Endothelial cell of umbilical vein (primary cell): ENCODE measurements around the gene CUX1. TPM values are rescaled to one million over a fixed set of nuclear protein-coding genes. Genes with fewer than 3 reads are reported as not detected.

Experiments
- BruUV-seq: library from RNA; stranded (reverse); fragments of 400-500 nt; replicated peaks from 2 replicates; lab custom pipeline; 2021; lab: Mats Ljungman, UMichigan
- CTCF ChIA-PET: fragments of 300-600, 350-600 bp; sonication (Branson Sonifier 250); formaldehyde crosslinking; loops from one replicate; lab custom pipeline; 2021; ENCODE audit warnings: antibody characterized with exemption, inconsistent platforms; lab: Charles Lee
- POLR2A ChIA-PET: fragments of 300-600, 350-600 bp; sonication (Branson Sonifier 250); formaldehyde crosslinking; loops from one replicate; lab custom pipeline; 2021; ENCODE audit warnings: antibody characterized with exemption, inconsistent platforms; lab: Charles Lee
- DNase-seq: peaks from one replicate; pipeline ENCODE4 v3.0.0-alpha.2; 2011; ENCODE audit warnings: low read depth, low spot score
- FAIRE-seq: peaks from 2 replicates; lab custom pipeline; 2011; peaks lifted over from hg19 to GRCh38; lab: Jason Lieb, UNC
- H2AFZ ChIP-seq: 2 replicates; pipeline ENCODE4 v1.6.0; 2012; ENCODE audit warnings: low read depth, low read length, control low read depth, inconsistent platforms
- H3K27ac ChIP-seq: 2 replicates; pipeline ENCODE4 v1.5.1; 2011; ENCODE audit warnings: low read depth, mild to moderate bottlenecking, control low read depth, low read length, moderate library complexity; ENCODE audit not compliant: insufficient read depth
- H3K27me3 ChIP-seq, 2 experiments: 2 replicates each; pipeline versions ENCODE4 v1.6.0 to v1.6.1; 2011; ENCODE audit warnings: low read length in 2 of 2, mixed read lengths in 1 of 2; ENCODE audit not compliant: control insufficient read depth in 2 of 2, insufficient read depth in 2 of 2
- H3K36me3 ChIP-seq, 2 experiments: 2 replicates in 1 of 2; 3 replicates in 1 of 2; pipeline ENCODE4 v1.5.1; 2011; ENCODE audit warnings: low read length in 2 of 2, mild to moderate bottlenecking in 1 of 2, moderate library complexity in 1 of 2; ENCODE audit not compliant: control insufficient read depth in 2 of 2, insufficient read depth in 2 of 2; ENCODE audit errors: extremely low read depth in 1 of 2
- H3K4me1 ChIP-seq: 3 replicates; pipeline ENCODE4 v1.5.1; 2011; ENCODE audit warnings: mild to moderate bottlenecking, low read length; ENCODE audit not compliant: control insufficient read depth, insufficient read depth; ENCODE audit errors: extremely low read depth
- H3K4me2 ChIP-seq: 2 replicates; pipeline ENCODE4 v1.6.1; 2011; ENCODE audit warnings: low read length, control low read depth, mixed read lengths; ENCODE audit not compliant: insufficient read depth
- H3K4me3 ChIP-seq, 3 experiments: fragments of 200-600 bp in 1 of 3; sonication (generic), shearing (Covaris generic) in 1 of 3; replicated peaks in 1 of 3; 2 replicates each; pipeline ENCODE4 v1.5.1; 2011 to 2016; ENCODE audit warnings: control low read depth in 3 of 3, low read length in 3 of 3, mild to moderate bottlenecking in 2 of 3, inconsistent platforms in 1 of 3, low read depth in 1 of 3, moderate library complexity in 1 of 3; ENCODE audit not compliant: insufficient read depth in 1 of 3
- H3K79me2 ChIP-seq: 2 replicates; pipeline ENCODE4 v1.6.0; 2012; ENCODE audit warnings: low read length, inconsistent platforms; ENCODE audit not compliant: control insufficient read depth, insufficient read depth
- H3K9ac ChIP-seq: replicated peaks from 2 replicates; pipeline ENCODE3; 2011; ENCODE audit warnings: low read length, control low read depth; ENCODE audit not compliant: insufficient read depth; ENCODE audit errors: extremely low read depth
- H3K9me1 ChIP-seq: replicated peaks from 3 replicates; pipeline ENCODE4 v1.6.0; 2011; ENCODE audit warnings: mild to moderate bottlenecking, low read length; ENCODE audit not compliant: control insufficient read depth, insufficient read depth; ENCODE audit errors: extremely low read depth
- H3K9me3 ChIP-seq: replicated peaks from 2 replicates; pipeline ENCODE4 v1.5.1; 2012; ENCODE audit warnings: low read length, inconsistent platforms; ENCODE audit not compliant: control insufficient read depth, insufficient read depth
- H4K20me1 ChIP-seq: replicated peaks from 2 replicates; pipeline ENCODE3; 2011; ENCODE audit warnings: mild to moderate bottlenecking, low read length; ENCODE audit not compliant: control insufficient read depth, insufficient read depth; ENCODE audit errors: extremely low read depth
- CTCF ChIP-seq, 2 donors: IDR thresholded peaks; 1 replicate in 1 of 2; 2 replicates in 1 of 2; pipeline ENCODE4 v1.5.1; 2011; ENCODE audit warnings: low read length in 2 of 2, mild to moderate bottlenecking in 2 of 2, moderate library complexity in 2 of 2, control low read depth in 1 of 2, inconsistent platforms in 1 of 2, low read depth in 1 of 2; ENCODE audit not compliant: insufficient read depth in 1 of 2; ENCODE audit errors: extremely low read depth in 1 of 2
- EZH2 ChIP-seq: IDR thresholded peaks from 2 replicates; pipeline ENCODE4 v1.6.1; 2012; ENCODE audit warnings: borderline replicate concordance, low read depth, mild to moderate bottlenecking, moderate library complexity, low read length, inconsistent platforms; ENCODE audit not compliant: severe bottlenecking
- FOS ChIP-seq: IDR thresholded peaks from 2 replicates; pipeline ENCODE4 v1.6.1; 2011; ENCODE audit warnings: mild to moderate bottlenecking, low read length, moderate library complexity, borderline replicate concordance; ENCODE audit not compliant: insufficient read depth
- GATA2 ChIP-seq: IDR thresholded peaks from 2 replicates; pipeline ENCODE4 v1.7.0; 2011; ENCODE audit warnings: low read depth, mild to moderate bottlenecking, moderate library complexity, mixed read lengths, low read length; ENCODE audit not compliant: insufficient read length, insufficient read depth
- JUN ChIP-seq: IDR thresholded peaks from 2 replicates; pipeline ENCODE4 v1.6.1; 2011; ENCODE audit warnings: borderline replicate concordance, low read depth; ENCODE audit not compliant: insufficient read length, insufficient read depth
- MYC ChIP-seq: IDR thresholded peaks from one replicate; pipeline ENCODE4 v1.6.1; 2011; ENCODE audit warnings: mild to moderate bottlenecking, low read depth, low read length
- POLR2A ChIP-seq: IDR thresholded peaks from 2 replicates; pipeline ENCODE4 v1.6.1; 2012; ENCODE audit warnings: low read depth, mild to moderate bottlenecking, control low read depth, low read length
- POLR2AphosphoS5 ChIP-seq: IDR thresholded peaks from 2 replicates; pipeline ENCODE4 v1.6.1; 2012; ENCODE audit warnings: low read depth, mild to moderate bottlenecking, control low read depth, low read length, moderate library complexity; ENCODE audit not compliant: insufficient read depth
- dilution Hi-C: fragments of 300-500 bp; cut with MboI; formaldehyde crosslinking; loops from one replicate; pipeline ENCODE4 v1.15.0; 2019; ENCODE audit warnings: low sequenced_read_pairs; ENCODE audit not compliant: extremely low pct_ligation_motif_present
- intact Hi-C: fragments of 100-400 bp; cut with micrococcal nuclease; formaldehyde crosslinking; loops from one replicate; pipeline ENCODE4 v1.10.0; 2022
- polyA plus RNA-seq, 4 experiments: library from polyadenylated mRNA; depleted of rRNA in 3 of 4; stranded (reverse) in 3 of 4; unstranded in 1 of 4; fragments of >200 nt; gene quantifications; 2 replicates each; pipeline versions ENCODE4 v1.2.1 to v1.2.3, GENCODE V29; 2011 to 2012; ENCODE audit warnings: missing spikeins in 1 of 4
- total RNA-seq: library from RNA; stranded (reverse); gene quantifications from 2 replicates; pipeline ENCODE4 v1.2.3, GENCODE V29; 2021
- TF ChIP-seq, protein P1 (sequence below): IDR thresholded peaks from 2 replicates; pipeline ENCODE4 v1.6.1; 2011; ENCODE audit not compliant: insufficient read depth, insufficient read length

CUX1 gene
- total and polyA plus RNA-seq, 2 donors (not counting 3 experiments of a cell fraction or from before 2014, with no cell fraction given), result 13.8 to 49.8 TPM

DNA sequence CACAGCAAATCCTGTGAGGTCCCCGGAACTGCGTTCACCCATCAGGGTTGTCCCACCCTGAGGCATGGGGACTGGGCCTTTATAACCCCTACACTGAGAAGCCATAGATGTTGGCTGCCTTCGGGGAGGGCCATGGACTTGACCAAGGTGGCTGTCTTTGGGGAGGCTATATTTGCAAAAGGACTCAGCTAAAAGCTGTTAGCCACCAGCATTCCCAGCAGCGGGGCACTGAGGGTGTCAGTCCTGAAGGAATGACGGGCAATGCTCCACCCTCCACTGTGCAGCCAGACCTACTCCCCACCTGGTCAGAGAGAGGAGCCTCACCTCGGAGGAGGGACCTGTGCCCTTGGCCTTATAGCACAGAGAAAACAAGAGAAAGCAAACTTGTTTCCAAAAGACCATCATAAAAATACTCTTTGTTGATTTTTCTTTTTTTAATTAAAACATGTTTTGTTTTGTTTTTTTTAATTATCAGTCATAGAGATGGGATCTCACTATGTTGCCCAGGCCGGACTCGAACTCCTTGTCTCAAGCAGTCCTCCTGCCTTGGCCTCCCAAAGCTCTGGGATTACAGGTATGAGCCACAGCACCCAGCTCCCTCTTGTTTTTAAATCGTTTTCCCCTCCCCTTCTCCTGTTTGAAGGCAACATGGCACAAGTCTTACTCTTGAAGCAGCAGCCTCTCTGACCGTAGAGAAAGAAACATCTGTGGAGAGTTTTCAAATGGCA is 26.7 kb upstream of the CUX1 start:
- FAIRE-seq, result no peak
- Histone ChIP-seq H3K36me3 (no peaks in the 10 kb centered on the region), H3K27me3 (peaks cover 0 to 2% of the 10 kb centered on the region in 2 experiments), H3K9ac (no peak overlapping the region), H3K4me1 (no peaks in the 10 kb centered on the region), H3K9me3 (no peaks in the 10 kb centered on the region), H3K4me2 (no peak overlapping the region), H3K9me1 (no peaks in the 10 kb centered on the region), H4K20me1 (no peaks in the 10 kb centered on the region), H2AFZ (no peak overlapping the region), H3K27ac (no peak overlapping the region), H3K4me3 (no peak overlapping the region), H3K79me2 (no peaks in the 10 kb centered on the region)
- intact Hi-C loops (no loop called here), dilution Hi-C loops (no loop called here)
- CTCF ChIA-PET, result interaction anchor here (1.3 kb wide), 1 partner anchor 23 kb away, joined by 3 read pairs; no protein-coding TSS in a partner anchor
- no peak for TF ChIP-seq EZH2
- TF ChIP-seq, protein P1, sequence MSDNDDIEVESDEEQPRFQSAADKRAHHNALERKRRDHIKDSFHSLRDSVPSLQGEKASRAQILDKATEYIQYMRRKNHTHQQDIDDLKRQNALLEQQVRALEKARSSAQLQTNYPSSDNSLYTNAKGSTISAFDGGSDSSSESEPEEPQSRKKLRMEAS, result no peak
- TF ChIP-seq FOS, result no peak
- TF ChIP-seq POLR2A, result no peak
- no peak for TF ChIP-seq MYC
- no peak for TF ChIP-seq GATA2
- TF ChIP-seq POLR2AphosphoS5, result no peak
- no peak for TF ChIP-seq CTCF (IDR thresholded peaks at IDR 0.05; ENCODE audit: extremely low read depth in 1 of 2, insufficient read depth in 1 of 2, low read depth in 1 of 2, low read length in 2 of 2)
- TF ChIP-seq JUN, result no peak
- POLR2A ChIA-PET, result no interaction called here
- DNase-seq, result no peak
- BruUV-seq, result no TSS peak
